Testis (tissue), 3 donors: ENCODE measurements around the gene ZC3H7A. TPM values are rescaled to one million over a fixed set of nuclear protein-coding genes. Genes with fewer than 3 reads are reported as not detected.

Source experiments
- DNase-seq: peaks from one replicate; pipeline ENCODE4 v3.0.0-alpha.2; 2019
- H3K27ac ChIP-seq, 2 donors: fragments of 200-600 bp; sonication (generic); one replicate each; pipeline ENCODE4 v1.5.1; 2019
- H3K27me3 ChIP-seq: fragments of 200-600 bp; sonication (generic); one replicate; pipeline ENCODE4 v1.5.1; 2019
- H3K36me3 ChIP-seq: fragments of 200-600 bp; sonication (generic); one replicate; pipeline ENCODE4 v1.5.1; 2017; ENCODE audit warnings: low read depth; ENCODE audit errors: missing control alignments
- H3K4me1 ChIP-seq: fragments of 200-600 bp; sonication (generic); one replicate; pipeline ENCODE4 v1.5.1; 2019
- H3K4me3 ChIP-seq, 2 donors: fragments of 200-600 bp; sonication (generic); one replicate each; pipeline ENCODE4 v1.5.1; 2017 to 2019
- H3K9me3 ChIP-seq: fragments of 200-600 bp; sonication (generic); one replicate; pipeline ENCODE4 v1.5.1; 2017
- CTCF ChIP-seq, 3 experiments: fragments of 450-650 bp in 2 of 3; fragments of 200-600 bp in 1 of 3; sonication (generic) in 1 of 3; IDR thresholded peaks; one replicate each; pipeline ENCODE4 v1.5.1; 2016 to 2019; ENCODE audit warnings: antibody characterized with exemption in 3 of 3, mild to moderate bottlenecking in 2 of 3, moderate library complexity in 1 of 3
- POLR2A ChIP-seq: fragments of 450-650 bp; IDR thresholded peaks from one replicate; pipeline ENCODE4 v1.6.1; 2017; ENCODE audit warnings: antibody characterized with exemption, mild to moderate bottlenecking, moderate library complexity
- WGBS, 2 donors: methylation state at CpG; one replicate each; pipeline ENCODE4 v1.1.5; 2018; 5-methylcytosine and 5-hydroxymethylcytosine counted together
- intact Hi-C: fragments of 100-400 bp; cut with DNase I; formaldehyde crosslinking; loops from one replicate; pipeline ENCODE4 v1.15.1; 2023; ENCODE audit warnings: low total_unique reads
- polyA plus RNA-seq: library from polyadenylated mRNA; stranded (reverse); fragments of 350-450 nt; fragmentation: Illumina TruSeq; extraction: RNeasy Lipid Tissue Mini Kit (QIAGEN cat#74804); gene quantifications from one replicate; pipeline ENCODE4 v1.2.3, GENCODE V29; 2014; ENCODE audit warnings: low read depth, low replicate concordance; ENCODE audit not compliant: insufficient read depth
- total RNA-seq, 2 donors: library from RNA; depleted of rRNA; stranded (reverse); fragments of >200 nt; gene quantifications; one replicate each; pipeline ENCODE4 v1.2.3, GENCODE V29; 2016

Gene ZC3H7A
- total and polyA plus RNA-seq, 3 donors from 2014 or later = 24.6 to 48.8 (median 41.4) TPM

DNA sequence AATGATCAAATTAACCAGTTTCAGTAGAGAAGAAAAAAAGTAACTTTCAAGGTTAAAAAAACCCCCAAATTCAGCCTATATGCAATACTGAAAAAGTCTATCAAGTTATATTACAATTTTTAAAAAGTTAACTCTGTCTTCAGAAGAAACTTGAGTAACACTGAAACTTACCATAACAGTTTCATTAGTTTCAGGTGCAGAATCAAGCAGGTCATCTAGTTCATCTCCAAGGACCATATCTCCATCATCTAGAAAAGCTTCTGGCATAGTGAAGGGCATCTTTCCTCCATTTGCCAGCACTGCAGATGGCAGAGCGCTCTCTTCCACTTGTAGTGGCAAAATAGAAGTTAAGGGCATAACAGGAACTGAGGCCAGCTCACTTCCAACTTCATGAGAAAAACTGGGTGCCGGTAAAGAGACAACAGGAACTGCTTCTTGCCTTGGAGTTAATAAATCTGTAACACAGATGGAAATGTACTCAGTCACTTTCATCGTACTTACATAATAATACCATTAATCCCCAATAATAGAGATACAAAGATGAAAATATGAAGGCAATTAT is 22.9 kb downstream of the ZC3H7A start:
- 72 to 92% methylated on average over 3 of the region's 3 CpGs for WGBS, 2 donors
- no peaks in the 10 kb centered on the region for H3K9me3 ChIP-seq
- no peaks in the 10 kb centered on the region for H3K27me3 ChIP-seq
- H3K36me3 ChIP-seq = no peaks in the 10 kb centered on the region
- H3K4me3 ChIP-seq = no peak overlapping the region
- intact Hi-C loops = no loop called here
- no peaks in the 10 kb centered on the region for H3K4me1 ChIP-seq
- DNase-seq = no peak
- no peak overlapping the region for H3K27ac ChIP-seq
- TF ChIP-seq POLR2A = no peak
- no peak for TF ChIP-seq CTCF (IDR thresholded peaks at IDR 0.05)

DNA sequence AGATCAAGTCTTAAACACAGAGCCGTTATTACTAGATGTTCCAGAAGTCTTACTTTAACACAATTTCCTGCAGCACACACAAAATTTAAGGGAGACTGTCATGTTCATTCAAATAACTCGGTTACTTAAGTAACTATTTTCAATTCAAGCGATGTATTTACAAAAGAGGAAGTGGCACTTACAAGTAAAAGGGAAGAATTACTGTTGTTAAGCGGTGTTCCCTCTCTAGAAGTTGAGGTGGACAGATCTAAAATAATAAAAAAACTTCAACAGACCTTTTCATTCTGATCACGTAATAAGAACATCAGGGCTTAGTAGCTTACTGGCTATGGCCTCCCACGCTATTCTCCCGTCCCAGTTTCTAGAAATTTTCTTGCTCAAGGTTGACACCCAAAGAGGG is 28.2 kb downstream of the ZC3H7A start:
- H3K27me3 ChIP-seq = no peaks in the 10 kb centered on the region
- no peaks in the 10 kb centered on the region for H3K4me1 ChIP-seq
- H3K4me3 ChIP-seq = no peak overlapping the region
- no peak for TF ChIP-seq POLR2A
- no peak for TF ChIP-seq CTCF (IDR thresholded peaks at IDR 0.05)
- intact Hi-C loops = no loop called here
- WGBS, 2 donors = 80 to 85% methylated on average over 7 of the region's 7 CpGs
- no peak overlapping the region for H3K27ac ChIP-seq
- H3K9me3 ChIP-seq = no peaks in the 10 kb centered on the region
- DNase-seq = no peak
- no peaks in the 10 kb centered on the region for H3K36me3 ChIP-seq

- TF ChIP-seq POLR2A (no peak), CTCF (IDR thresholded peaks at IDR 0.05) (no peak)
- Histone ChIP-seq H3K27me3 (no peaks in the 10 kb centered on the region), H3K27ac (no peak overlapping the region), H3K4me3 (no peak overlapping the region), H3K9me3 (no peaks in the 10 kb centered on the region), H3K36me3 (no peaks in the 10 kb centered on the region), H3K4me1 (peaks cover 12% of the 10 kb centered on the region)
- no peak for DNase-seq
- 92% methylated on average over 4 of the region's 4 CpGs for WGBS, 2 donors
- intact Hi-C loops = no loop called here
Measured at GRCh38 chr16:11762431-11762830, 34.6 kb downstream of the ZC3H7A start.

GRCh38 chr16:11759997-11760396 is 37.1 kb downstream of the ZC3H7A start:
- no peak for DNase-seq
- Histone ChIP-seq H3K36me3 (no peaks in the 10 kb centered on the region), H3K27ac (no peak overlapping the region), H3K4me1 (peaks cover 12% of the 10 kb centered on the region), H3K4me3 (no peak overlapping the region), H3K27me3 (no peaks in the 10 kb centered on the region), H3K9me3 (no peaks in the 10 kb centered on the region)
- TF ChIP-seq POLR2A = no peak
- TF ChIP-seq CTCF (IDR thresholded peaks at IDR 0.05) = no peak
- intact Hi-C loops = no loop called here
- 87 to 98% methylated on average over 4 of the region's 4 CpGs for WGBS, 2 donors

DNA sequence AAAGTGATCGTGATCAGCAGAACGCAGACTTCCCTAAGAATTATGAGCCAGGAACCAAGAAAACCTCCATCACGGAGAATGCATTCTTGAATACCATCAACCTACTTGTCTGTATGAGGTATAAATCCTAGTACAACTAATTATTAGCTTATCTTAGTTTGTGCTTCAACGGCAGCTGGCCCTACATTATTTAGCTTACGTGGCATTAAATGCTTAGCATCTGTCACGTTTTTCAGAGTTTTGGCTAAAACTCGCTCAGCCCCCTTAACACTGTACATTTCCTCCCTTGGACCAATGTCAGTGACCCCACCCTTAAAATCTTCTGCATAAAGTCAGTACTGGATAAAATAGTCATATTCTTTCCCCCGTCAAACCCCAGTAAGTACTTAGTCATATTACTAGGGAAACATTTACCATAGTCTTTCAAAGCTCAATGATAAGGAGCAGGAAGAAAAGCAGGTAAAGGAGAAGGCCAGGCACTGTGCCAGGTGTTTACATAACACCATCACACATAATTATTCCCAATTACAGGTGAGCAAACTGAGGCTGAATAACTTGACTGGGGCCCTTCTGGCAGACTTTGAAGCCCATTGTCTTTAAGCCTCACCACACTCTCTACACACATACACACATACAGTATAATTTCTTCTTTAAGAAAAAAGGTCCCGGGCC is 37.8 kb downstream of the ZC3H7A start:
- no peak for DNase-seq
- no peaks in the 10 kb centered on the region for H3K9me3 ChIP-seq
- TF ChIP-seq POLR2A = no peak
- H3K4me3 ChIP-seq = no peak overlapping the region
- no peaks in the 10 kb centered on the region for H3K27me3 ChIP-seq
- peaks cover 12% of the 10 kb centered on the region for H3K4me1 ChIP-seq
- H3K36me3 ChIP-seq = no peaks in the 10 kb centered on the region
- intact Hi-C loops = no loop called here
- 65 to 69% methylated on average over 9 of the region's 9 CpGs for WGBS, 2 donors
- no peak overlapping the region for H3K27ac ChIP-seq
